Measurements from ENCODE around the gene DPYSL3.

GRCh38 chr5:147384346-147385193 lies 125.3 kb downstream of the DPYSL3 start:
- TF ChIP-seq SP1 (IDR thresholded peaks at IDR 0.05): no peak
- no peak for TF ChIP-seq BHLHE40 (IDR thresholded peaks at IDR 0.05; ENCODE audit: borderline replicate concordance)
- no peak for TF ChIP-seq NFRKB (IDR thresholded peaks at IDR 0.05)
- TF ChIP-seq FOXM1 (IDR thresholded peaks at IDR 0.05; ENCODE audit: borderline replicate concordance): no peak
- no peak for TF ChIP-seq TARDBP (IDR thresholded peaks at IDR 0.05)
- TF ChIP-seq CTBP1 (IDR thresholded peaks at IDR 0.05; ENCODE audit: borderline replicate concordance): no peak
- no peak for TF ChIP-seq FOXA1 (IDR thresholded peaks at IDR 0.05)
